Pulmonary artery endothelial cell (primary cell): ENCODE measurements around the gene PPIA. TPM values are rescaled to one million over a fixed set of nuclear protein-coding genes. Genes with fewer than 3 reads are reported as not detected.
"Not testable (repeated sequence)": the region's sequence is repeated elsewhere in the genome, so short reads cannot be mapped to it uniquely, and the experiment has no call there.

Experiments used
- DNase-seq: peaks from one replicate; pipeline ENCODE4 v3.0.0-alpha.2; 2011; ENCODE audit warnings: low read depth, low spot score
- total RNA-seq: library from RNA; depleted of rRNA; stranded (reverse); fragments of >200 nt; gene quantifications from 2 replicates; pipeline ENCODE4 v1.2.3, GENCODE V29; 2014

Gene PPIA
- total RNA-seq, 1 donor from 2014 or later, result 2,554 TPM

DNA sequence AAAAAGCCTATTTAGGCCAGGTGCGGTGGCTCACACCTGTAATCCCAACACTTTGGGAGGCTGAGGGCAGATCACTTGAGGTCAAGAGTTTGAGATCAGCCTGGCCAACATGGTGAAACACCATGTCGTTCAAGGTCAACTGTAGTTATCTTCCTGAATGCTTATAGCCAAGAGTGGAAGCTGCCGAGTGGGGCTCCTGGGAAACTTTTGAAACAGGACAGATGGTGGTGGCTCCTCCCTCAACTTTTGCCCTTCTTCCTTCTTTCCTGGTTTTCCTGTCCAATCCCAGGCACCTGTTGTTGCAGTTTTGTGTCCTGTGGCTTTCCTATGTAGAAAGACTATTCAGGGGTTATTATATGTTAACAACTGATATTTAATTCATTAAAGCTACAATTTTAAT, 8.7 kb upstream of the PPIA start:
- no peak for DNase-seq

GRCh38 chr7:44789990-44790389, 6.5 kb upstream of the PPIA start:
- DNase-seq, result no peak

DNA sequence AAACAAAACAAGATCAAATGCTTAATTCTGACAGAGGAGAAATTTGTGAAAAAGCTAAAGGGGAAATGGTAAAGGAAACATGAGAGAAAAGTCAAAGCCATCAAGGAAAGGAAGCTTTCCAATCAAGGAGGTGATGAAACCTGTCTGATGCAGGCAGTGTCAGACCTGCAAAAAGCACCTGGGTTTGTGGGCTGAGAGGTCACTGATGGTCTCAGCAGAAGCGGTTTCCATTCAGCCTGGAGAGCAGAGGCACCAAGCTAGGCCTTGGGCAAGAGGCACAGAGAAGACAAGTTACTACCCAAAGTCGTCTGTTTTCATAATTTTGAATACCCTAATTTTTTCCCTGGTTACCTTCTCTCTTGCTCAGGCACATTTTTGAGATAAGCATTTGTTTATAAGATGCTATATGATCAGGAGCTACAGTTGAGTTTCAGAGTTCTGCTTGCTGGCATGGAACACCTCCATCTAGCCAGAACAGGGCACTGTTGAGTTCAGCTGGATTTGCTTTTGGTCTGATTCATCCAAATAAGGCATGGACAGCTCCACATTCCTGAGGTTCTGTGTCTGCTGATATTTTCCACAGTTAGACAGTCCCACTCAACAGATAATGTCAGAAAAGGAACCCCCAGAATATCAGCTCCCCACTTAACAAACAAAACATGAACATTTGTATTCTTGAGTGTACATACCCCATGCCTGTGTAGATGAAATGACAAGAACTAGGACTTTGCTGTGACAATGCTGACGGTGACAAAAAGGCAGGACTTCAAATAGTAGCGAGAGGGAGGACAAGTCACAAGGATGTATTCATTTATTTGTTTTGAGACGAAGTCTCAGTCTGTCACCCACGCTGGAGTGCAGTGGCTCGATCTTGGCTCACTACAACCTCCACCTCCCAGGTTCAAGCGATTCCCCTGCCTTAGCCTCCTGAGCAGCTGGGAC, 4.9 kb upstream of the PPIA start:
- DNase-seq, result no peak

DNA sequence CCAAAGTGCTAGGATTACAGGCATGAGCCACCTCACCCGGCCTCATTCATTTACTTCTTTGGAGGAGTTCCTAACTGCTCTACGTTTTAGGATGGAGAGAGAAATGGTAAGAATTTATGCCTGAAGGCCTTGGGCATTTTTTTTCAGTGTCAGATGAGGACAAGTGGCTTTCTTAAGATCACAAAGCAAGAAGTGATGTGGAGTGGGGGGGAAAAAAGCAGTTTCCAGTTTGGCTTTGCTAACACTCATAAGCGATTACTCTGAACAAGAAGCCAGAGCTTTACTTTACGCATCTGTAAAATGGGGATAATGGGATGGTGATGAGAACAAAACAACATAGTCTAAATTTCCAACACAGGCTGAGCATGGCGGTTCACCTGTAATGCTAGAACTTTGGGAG, 2.6 kb upstream of the PPIA start:
- DNase-seq, result no peak

DNA sequence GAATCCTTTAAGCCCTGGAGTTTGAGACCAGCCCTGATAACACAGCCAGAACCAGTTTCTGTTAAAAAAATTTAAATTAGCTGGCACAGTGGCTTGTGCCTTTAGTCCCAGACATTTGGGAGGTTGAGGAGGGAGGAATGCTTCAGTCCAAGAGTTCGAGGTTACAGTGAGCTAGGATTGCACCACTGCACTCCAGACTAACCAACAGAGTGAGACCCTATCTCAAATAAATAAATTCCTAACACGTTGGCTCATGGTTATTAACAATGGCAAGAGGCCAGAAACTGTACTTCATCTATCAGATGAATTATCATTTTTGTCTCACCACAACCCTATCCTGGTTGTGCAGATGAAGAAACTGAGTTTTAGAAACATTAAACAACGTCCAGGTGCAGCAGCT, 2.1 kb upstream of the PPIA start:
- DNase-seq, result no peak

DNA sequence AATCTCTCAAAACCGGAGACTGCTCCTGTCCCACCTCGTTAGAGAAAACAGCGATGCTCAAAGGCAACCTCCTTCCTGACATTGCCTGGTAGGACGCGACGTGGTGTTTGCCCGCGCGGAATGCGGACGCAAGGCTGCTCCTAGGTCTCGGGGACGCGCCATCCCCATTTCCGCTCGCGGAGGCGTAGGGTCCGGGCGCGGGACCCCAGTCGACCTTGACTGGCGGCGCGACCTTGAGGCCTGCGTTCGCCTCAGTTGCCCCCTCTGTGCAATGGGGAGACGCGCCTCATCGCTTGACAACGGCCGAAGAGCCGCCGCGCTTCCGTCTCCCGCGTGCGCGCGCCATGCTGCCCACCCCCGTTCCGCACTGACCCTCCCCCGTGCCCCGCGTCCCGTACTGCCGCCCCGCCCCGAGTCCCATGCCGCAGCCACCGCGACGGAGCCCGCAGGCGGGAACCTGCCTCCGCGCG, 412 bp upstream of the PPIA start:
- no peak for DNase-seq

DNA sequence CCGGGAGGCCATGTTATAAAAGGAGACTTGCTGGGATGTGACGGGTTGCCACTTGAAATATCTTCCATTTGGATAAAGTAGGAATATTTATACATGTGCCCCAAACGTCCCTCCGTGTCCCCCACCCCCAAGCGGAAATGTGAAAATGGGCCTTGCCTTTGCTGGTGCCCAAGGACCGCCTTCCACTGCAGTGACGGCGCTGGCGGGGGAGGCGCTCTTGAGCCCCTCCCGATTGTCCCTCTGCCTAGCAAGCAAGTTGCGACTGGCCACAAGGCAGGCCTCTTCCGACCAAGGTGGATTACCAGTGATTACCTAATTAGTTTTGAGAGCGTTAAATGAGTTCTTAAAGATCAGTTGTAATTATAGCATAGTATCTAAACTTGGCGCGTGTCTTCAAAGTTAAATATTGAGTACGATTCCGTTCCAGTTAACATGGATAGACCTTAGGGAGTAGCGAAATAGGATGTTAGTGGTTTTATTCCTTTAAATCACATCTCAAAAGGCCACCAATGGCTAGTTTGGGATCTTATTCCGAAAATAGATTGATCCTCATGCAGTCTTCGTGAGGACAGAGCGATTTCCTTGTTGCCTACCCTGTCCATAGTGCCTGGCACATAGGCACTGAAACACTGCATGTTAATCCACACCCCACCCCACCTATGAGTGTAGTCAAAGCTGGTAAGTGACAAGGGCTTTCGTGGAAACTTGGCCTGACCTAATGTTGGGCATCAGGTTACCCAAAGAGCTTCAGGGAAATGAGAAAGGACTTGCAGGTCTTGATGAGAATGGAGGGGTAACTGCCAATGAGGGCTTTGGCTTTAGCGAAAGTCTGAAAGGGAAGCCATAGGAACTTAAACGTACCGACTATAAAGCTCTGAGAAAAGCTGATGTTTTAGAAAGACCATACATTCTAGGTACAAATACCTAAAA, 1.1 kb downstream of the PPIA start:
- peak; percentile 71 for DNase-seq

DNA sequence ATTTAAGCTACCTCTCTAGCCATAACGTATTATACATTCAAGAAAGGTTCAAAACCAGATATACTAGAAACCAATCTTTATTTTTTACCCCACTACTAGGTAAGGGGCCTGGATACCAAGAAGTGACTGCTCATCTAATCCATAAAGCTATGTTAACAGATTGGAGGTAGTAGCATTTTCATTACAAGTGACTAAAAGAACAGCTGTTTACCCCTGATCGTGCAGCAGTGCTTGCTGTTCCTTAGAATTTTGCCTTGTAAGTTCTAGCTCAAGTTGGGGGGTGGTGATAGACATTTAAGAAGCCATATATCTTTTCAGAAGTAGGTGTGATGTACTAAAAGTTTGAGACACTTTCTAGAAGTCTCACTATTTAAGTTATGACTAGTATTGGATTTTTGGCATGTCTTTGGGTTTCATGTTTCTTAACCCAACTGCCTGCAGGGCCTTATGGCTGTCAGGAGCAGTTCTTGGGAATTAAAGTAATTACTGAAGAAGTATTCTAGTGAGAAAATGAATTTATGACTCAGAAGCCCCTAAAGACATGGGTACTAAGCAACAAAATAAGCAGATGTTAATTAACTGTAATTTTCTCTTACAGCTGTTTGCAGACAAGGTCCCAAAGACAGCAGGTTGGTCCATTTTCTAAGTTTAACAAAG, 2.3 kb downstream of the PPIA start:
- no peak for DNase-seq

GRCh38 chr7:44799939-44800338, 3.5 kb downstream of the PPIA start:
- no peak for DNase-seq

DNA sequence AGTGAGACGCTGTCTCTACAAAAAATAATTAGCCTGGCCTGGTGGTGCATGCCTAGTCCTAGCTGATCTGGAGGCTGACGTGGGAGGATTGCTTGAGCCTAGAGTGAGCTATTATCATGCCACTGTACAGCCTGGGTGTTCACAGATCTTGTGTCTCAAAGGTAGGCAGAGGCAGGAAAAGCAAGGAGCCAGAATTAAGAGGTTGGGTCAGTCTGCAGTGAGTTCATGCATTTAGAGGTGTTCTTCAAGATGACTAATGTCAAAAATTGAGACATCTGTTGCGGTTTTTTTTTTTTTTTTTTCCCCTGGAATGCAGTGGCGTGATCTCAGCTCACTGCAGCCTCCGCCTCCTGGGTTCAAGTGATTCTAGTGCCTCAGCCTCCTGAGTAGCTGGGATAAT, 5.4 kb downstream of the PPIA start:
- no peak for DNase-seq

DNA sequence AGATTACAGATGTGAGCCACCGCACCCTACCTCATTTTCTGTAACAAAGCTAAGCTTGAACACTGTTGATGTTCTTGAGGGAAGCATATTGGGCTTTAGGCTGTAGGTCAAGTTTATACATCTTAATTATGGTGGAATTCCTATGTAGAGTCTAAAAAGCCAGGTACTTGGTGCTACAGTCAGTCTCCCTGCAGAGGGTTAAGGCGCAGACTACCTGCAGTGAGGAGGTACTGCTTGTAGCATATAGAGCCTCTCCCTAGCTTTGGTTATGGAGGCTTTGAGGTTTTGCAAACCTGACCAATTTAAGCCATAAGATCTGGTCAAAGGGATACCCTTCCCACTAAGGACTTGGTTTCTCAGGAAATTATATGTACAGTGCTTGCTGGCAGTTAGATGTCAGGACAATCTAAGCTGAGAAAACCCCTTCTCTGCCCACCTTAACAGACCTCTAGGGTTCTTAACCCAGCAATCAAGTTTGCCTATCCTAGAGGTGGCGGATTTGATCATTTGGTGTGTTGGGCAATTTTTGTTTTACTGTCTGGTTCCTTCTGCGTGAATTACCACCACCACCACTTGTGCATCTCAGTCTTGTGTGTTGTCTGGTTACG, 6.0 kb downstream of the PPIA start:
- no peak for DNase-seq

GRCh38 chr7:44803828-44804519, 7.5 kb downstream of the PPIA start:
- not testable (repeated sequence) for DNase-seq

GRCh38 chr7:44805950-44806349, 9.5 kb downstream of the PPIA start:
- DNase-seq, result no peak

- DNase-seq, result no peak
Measured at GRCh38 chr7:44808914-44809393, 12.5 kb downstream of the PPIA start.

DNA sequence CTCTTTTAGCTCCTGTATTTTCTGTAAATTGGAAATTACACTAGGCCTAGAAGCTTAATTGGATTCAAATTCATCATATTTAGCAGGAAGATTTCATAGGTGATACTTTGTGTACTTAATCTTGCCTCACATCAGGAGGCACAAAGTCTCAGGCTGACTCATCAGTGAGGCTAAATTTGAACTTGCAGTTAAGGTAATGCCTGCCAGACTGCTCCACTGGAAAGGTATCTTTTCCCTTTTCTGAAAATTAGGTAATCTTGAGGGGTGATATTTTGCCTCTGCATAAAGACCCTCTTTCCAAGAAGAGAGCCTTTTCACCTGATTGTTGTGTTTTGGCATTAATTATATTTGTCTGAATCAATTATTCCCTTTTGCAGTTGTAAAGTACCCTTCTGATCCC, 14.6 kb downstream of the PPIA start:
- DNase-seq, result no peak

DNA sequence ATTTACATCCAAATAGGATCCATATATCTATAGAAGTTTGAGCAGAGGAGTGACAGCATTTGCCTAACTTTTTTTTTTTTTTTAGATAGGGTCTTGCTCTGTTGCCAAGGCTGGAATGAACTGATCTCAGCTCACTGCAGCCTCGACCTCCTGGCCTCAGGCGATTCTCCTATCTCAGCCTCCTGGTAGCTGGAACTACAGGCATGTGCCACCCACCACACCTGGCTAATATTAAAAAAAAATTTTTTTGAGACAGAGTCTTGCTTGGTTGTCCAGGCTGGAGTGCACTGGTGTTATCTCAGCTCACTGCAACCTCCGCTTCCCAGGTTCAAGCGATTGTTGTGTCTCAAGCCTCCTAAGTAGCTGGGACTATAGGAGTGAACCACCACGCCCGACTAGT, 15.1 kb downstream of the PPIA start:
- DNase-seq, result no peak

GRCh38 chr7:44814919-44815318, 18.4 kb downstream of the PPIA start:
- DNase-seq, result no peak

GRCh38 chr7:44819292-44819691, 22.8 kb downstream of the PPIA start:
- no peak for DNase-seq

- no peak for DNase-seq
Measured at GRCh38 chr7:44823255-44823781, 26.8 kb downstream of the PPIA start.

- DNase-seq, result no peak
Measured at GRCh38 chr7:44824894-44825526, 28.5 kb downstream of the PPIA start.
